Endothelial cell of umbilical vein (primary cell): ENCODE data around the gene MYO5B. TPM values are rescaled to one million over a fixed set of nuclear protein-coding genes. Genes with fewer than 3 reads are reported as not detected.

Experiments
- BruUV-seq: library from RNA; stranded (reverse); fragments of 400-500 nt; replicated peaks from 2 replicates; lab custom pipeline; 2021; lab: Mats Ljungman, UMichigan
- CTCF ChIA-PET: fragments of 300-600, 350-600 bp; sonication (Branson Sonifier 250); formaldehyde crosslinking; loops from one replicate; lab custom pipeline; 2021; ENCODE audit warnings: antibody characterized with exemption, inconsistent platforms; lab: Charles Lee
- POLR2A ChIA-PET: fragments of 300-600, 350-600 bp; sonication (Branson Sonifier 250); formaldehyde crosslinking; loops from one replicate; lab custom pipeline; 2021; ENCODE audit warnings: antibody characterized with exemption, inconsistent platforms; lab: Charles Lee
- DNase-seq: peaks from one replicate; pipeline ENCODE4 v3.0.0-alpha.2; 2011; ENCODE audit warnings: low read depth, low spot score
- FAIRE-seq: peaks from 2 replicates; lab custom pipeline; 2011; peaks lifted over from hg19 to GRCh38; lab: Jason Lieb, UNC
- H2AFZ ChIP-seq: 2 replicates; pipeline ENCODE4 v1.6.0; 2012; ENCODE audit warnings: low read depth, low read length, control low read depth, inconsistent platforms
- H3K27ac ChIP-seq: 2 replicates; pipeline ENCODE4 v1.5.1; 2011; ENCODE audit warnings: low read depth, mild to moderate bottlenecking, control low read depth, low read length, moderate library complexity; ENCODE audit not compliant: insufficient read depth
- H3K27me3 ChIP-seq, 2 experiments: 2 replicates each; pipeline versions ENCODE4 v1.6.0 to v1.6.1; 2011; ENCODE audit warnings: low read length in 2 of 2, mixed read lengths in 1 of 2; ENCODE audit not compliant: control insufficient read depth in 2 of 2, insufficient read depth in 2 of 2
- H3K36me3 ChIP-seq, 2 experiments: 2 replicates in 1 of 2; 3 replicates in 1 of 2; pipeline ENCODE4 v1.5.1; 2011; ENCODE audit warnings: low read length in 2 of 2, mild to moderate bottlenecking in 1 of 2, moderate library complexity in 1 of 2; ENCODE audit not compliant: control insufficient read depth in 2 of 2, insufficient read depth in 2 of 2; ENCODE audit errors: extremely low read depth in 1 of 2
- H3K4me1 ChIP-seq: 3 replicates; pipeline ENCODE4 v1.5.1; 2011; ENCODE audit warnings: mild to moderate bottlenecking, low read length; ENCODE audit not compliant: control insufficient read depth, insufficient read depth; ENCODE audit errors: extremely low read depth
- H3K4me2 ChIP-seq: 2 replicates; pipeline ENCODE4 v1.6.1; 2011; ENCODE audit warnings: low read length, control low read depth, mixed read lengths; ENCODE audit not compliant: insufficient read depth
- H3K4me3 ChIP-seq, 3 experiments: fragments of 200-600 bp in 1 of 3; sonication (generic), shearing (Covaris generic) in 1 of 3; replicated peaks in 1 of 3; 2 replicates each; pipeline ENCODE4 v1.5.1; 2011 to 2016; ENCODE audit warnings: control low read depth in 3 of 3, low read length in 3 of 3, mild to moderate bottlenecking in 2 of 3, inconsistent platforms in 1 of 3, low read depth in 1 of 3, moderate library complexity in 1 of 3; ENCODE audit not compliant: insufficient read depth in 1 of 3
- H3K79me2 ChIP-seq: 2 replicates; pipeline ENCODE4 v1.6.0; 2012; ENCODE audit warnings: low read length, inconsistent platforms; ENCODE audit not compliant: control insufficient read depth, insufficient read depth
- H3K9ac ChIP-seq: replicated peaks from 2 replicates; pipeline ENCODE3; 2011; ENCODE audit warnings: low read length, control low read depth; ENCODE audit not compliant: insufficient read depth; ENCODE audit errors: extremely low read depth
- H3K9me1 ChIP-seq: replicated peaks from 3 replicates; pipeline ENCODE4 v1.6.0; 2011; ENCODE audit warnings: mild to moderate bottlenecking, low read length; ENCODE audit not compliant: control insufficient read depth, insufficient read depth; ENCODE audit errors: extremely low read depth
- H3K9me3 ChIP-seq: replicated peaks from 2 replicates; pipeline ENCODE4 v1.5.1; 2012; ENCODE audit warnings: low read length, inconsistent platforms; ENCODE audit not compliant: control insufficient read depth, insufficient read depth
- H4K20me1 ChIP-seq: replicated peaks from 2 replicates; pipeline ENCODE3; 2011; ENCODE audit warnings: mild to moderate bottlenecking, low read length; ENCODE audit not compliant: control insufficient read depth, insufficient read depth; ENCODE audit errors: extremely low read depth
- EZH2 ChIP-seq: IDR thresholded peaks from 2 replicates; pipeline ENCODE4 v1.6.1; 2012; ENCODE audit warnings: borderline replicate concordance, low read depth, mild to moderate bottlenecking, moderate library complexity, low read length, inconsistent platforms; ENCODE audit not compliant: severe bottlenecking
- FOS ChIP-seq: IDR thresholded peaks from 2 replicates; pipeline ENCODE4 v1.6.1; 2011; ENCODE audit warnings: mild to moderate bottlenecking, low read length, moderate library complexity, borderline replicate concordance; ENCODE audit not compliant: insufficient read depth
- GATA2 ChIP-seq: IDR thresholded peaks from 2 replicates; pipeline ENCODE4 v1.7.0; 2011; ENCODE audit warnings: low read depth, mild to moderate bottlenecking, moderate library complexity, mixed read lengths, low read length; ENCODE audit not compliant: insufficient read length, insufficient read depth
- JUN ChIP-seq: IDR thresholded peaks from 2 replicates; pipeline ENCODE4 v1.6.1; 2011; ENCODE audit warnings: borderline replicate concordance, low read depth; ENCODE audit not compliant: insufficient read length, insufficient read depth
- MYC ChIP-seq: IDR thresholded peaks from one replicate; pipeline ENCODE4 v1.6.1; 2011; ENCODE audit warnings: mild to moderate bottlenecking, low read depth, low read length
- POLR2A ChIP-seq: IDR thresholded peaks from 2 replicates; pipeline ENCODE4 v1.6.1; 2012; ENCODE audit warnings: low read depth, mild to moderate bottlenecking, control low read depth, low read length
- POLR2AphosphoS5 ChIP-seq: IDR thresholded peaks from 2 replicates; pipeline ENCODE4 v1.6.1; 2012; ENCODE audit warnings: low read depth, mild to moderate bottlenecking, control low read depth, low read length, moderate library complexity; ENCODE audit not compliant: insufficient read depth
- dilution Hi-C: fragments of 300-500 bp; cut with MboI; formaldehyde crosslinking; loops from one replicate; pipeline ENCODE4 v1.15.0; 2019; ENCODE audit warnings: low sequenced_read_pairs; ENCODE audit not compliant: extremely low pct_ligation_motif_present
- intact Hi-C: fragments of 100-400 bp; cut with micrococcal nuclease; formaldehyde crosslinking; loops from one replicate; pipeline ENCODE4 v1.10.0; 2022
- polyA plus RNA-seq, 4 experiments: library from polyadenylated mRNA; depleted of rRNA in 3 of 4; stranded (reverse) in 3 of 4; unstranded in 1 of 4; fragments of >200 nt; gene quantifications; 2 replicates each; pipeline versions ENCODE4 v1.2.1 to v1.2.3, GENCODE V29; 2011 to 2012; ENCODE audit warnings: missing spikeins in 1 of 4
- total RNA-seq: library from RNA; stranded (reverse); gene quantifications from 2 replicates; pipeline ENCODE4 v1.2.3, GENCODE V29; 2021
- TF ChIP-seq, protein P1 (sequence below), 2 donors: IDR thresholded peaks; 1 replicate in 1 of 2; 2 replicates in 1 of 2; pipeline ENCODE4 v1.5.1; 2011; ENCODE audit warnings: low read length in 2 of 2, mild to moderate bottlenecking in 2 of 2, moderate library complexity in 2 of 2, control low read depth in 1 of 2, inconsistent platforms in 1 of 2, low read depth in 1 of 2; ENCODE audit not compliant: insufficient read depth in 1 of 2; ENCODE audit errors: extremely low read depth in 1 of 2
- TF ChIP-seq, protein P2 (sequence below): IDR thresholded peaks from 2 replicates; pipeline ENCODE4 v1.6.1; 2011; ENCODE audit not compliant: insufficient read depth, insufficient read length

MYO5B gene
- total and polyA plus RNA-seq, 2 donors (not counting 3 experiments of a cell fraction or from before 2014, with no cell fraction given) = 0.54 to 1.1 TPM

DNA sequence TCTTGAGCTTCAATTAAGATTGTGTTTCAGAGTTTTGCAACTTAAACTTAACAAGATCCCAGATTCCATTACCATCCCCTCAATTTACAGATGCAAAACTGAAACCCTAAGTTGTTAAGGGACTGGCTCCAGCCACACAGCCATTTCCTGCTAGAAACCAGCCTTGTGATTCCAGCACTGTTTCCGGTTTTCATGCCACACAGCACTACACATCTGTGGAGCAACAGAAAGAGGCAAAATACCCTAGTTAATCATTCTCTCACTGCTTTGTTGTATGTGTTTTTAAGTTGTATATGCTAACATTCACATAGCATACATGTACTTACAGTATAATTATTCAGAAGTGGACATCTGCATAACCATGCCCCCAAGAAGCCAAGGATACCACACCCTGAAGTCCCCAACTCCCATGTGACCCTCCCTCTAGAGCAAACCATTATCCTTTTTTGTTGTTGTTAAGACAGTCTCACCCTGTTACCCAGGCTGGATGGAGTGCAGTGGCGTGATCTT, 87.4 kb downstream of the MYO5B start:
- Histone ChIP-seq H3K9me3 (no peaks in the 10 kb centered on the region), H4K20me1 (no peaks in the 10 kb centered on the region), H3K4me3 (no peak overlapping the region), H3K4me1 (no peaks in the 10 kb centered on the region), H3K79me2 (no peaks in the 10 kb centered on the region), H3K9ac (no peak overlapping the region), H3K9me1 (no peaks in the 10 kb centered on the region), H3K4me2 (no peak overlapping the region), H2AFZ (no peak overlapping the region), H3K36me3 (no peaks in the 10 kb centered on the region), H3K27ac (no peak overlapping the region), H3K27me3 (no peaks in the 10 kb centered on the region)
- ChIA-PET POLR2A (no interaction called here), CTCF (no interaction called here)
- TF ChIP-seq JUN (no peak), MYC (no peak), EZH2 (no peak), POLR2AphosphoS5 (no peak), GATA2 (no peak), POLR2A (no peak), FOS (no peak)
- TF ChIP-seq, protein P1, sequence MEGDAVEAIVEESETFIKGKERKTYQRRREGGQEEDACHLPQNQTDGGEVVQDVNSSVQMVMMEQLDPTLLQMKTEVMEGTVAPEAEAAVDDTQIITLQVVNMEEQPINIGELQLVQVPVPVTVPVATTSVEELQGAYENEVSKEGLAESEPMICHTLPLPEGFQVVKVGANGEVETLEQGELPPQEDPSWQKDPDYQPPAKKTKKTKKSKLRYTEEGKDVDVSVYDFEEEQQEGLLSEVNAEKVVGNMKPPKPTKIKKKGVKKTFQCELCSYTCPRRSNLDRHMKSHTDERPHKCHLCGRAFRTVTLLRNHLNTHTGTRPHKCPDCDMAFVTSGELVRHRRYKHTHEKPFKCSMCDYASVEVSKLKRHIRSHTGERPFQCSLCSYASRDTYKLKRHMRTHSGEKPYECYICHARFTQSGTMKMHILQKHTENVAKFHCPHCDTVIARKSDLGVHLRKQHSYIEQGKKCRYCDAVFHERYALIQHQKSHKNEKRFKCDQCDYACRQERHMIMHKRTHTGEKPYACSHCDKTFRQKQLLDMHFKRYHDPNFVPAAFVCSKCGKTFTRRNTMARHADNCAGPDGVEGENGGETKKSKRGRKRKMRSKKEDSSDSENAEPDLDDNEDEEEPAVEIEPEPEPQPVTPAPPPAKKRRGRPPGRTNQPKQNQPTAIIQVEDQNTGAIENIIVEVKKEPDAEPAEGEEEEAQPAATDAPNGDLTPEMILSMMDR (IDR thresholded peaks at IDR 0.05; ENCODE audit: extremely low read depth in 1 of 2, insufficient read depth in 1 of 2, low read depth in 1 of 2, low read length in 2 of 2) = no peak
- TF ChIP-seq, protein P2, sequence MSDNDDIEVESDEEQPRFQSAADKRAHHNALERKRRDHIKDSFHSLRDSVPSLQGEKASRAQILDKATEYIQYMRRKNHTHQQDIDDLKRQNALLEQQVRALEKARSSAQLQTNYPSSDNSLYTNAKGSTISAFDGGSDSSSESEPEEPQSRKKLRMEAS = no peak
- dilution Hi-C loops = no loop called here
- BruUV-seq = no TSS peak
- FAIRE-seq (no peak), DNase-seq (no peak)
- intact Hi-C loops = no loop called here
